Hematopoietic multipotent progenitor cell (in vitro differentiated cells): Measurements from ENCODE around the gene AIMP1. TPM values are rescaled to one million over a fixed set of nuclear protein-coding genes. Genes with fewer than 3 reads are reported as not detected.

Experiments
- total RNA-seq: library from RNA; depleted of rRNA; stranded (reverse); fragments of >200 nt; gene quantifications from one replicate; pipeline ENCODE4 v1.2.3, GENCODE V29; 2012

AIMP1 gene
- total RNA-seq, 1 donor = 4.0 TPM

Other genes starting within 250 kb of the AIMP1 start
- 27.7 TPM for gene TBCK, start 341 bp upstream of the AIMP1 start, total RNA-seq
- gene GIMD1, start 52.2 kb downstream of the AIMP1 start, total RNA-seq = not detected